Lung (tissue), 12 donors: Measurements from ENCODE around the gene OR2T27. TPM values are rescaled to one million over a fixed set of nuclear protein-coding genes. Genes with fewer than 3 reads are reported as not detected.

Experiments used
- ATAC-seq: fragments of 200-7000 bp; cut with Tn5 transposase; one replicate; pipeline ENCODE4 v1.9.1; 2020; ENCODE audit warnings: moderate number of reproducible peaks; ENCODE audit not compliant: insufficient read depth, low FRiP score
- DNase-seq, 3 donors: peaks; one replicate each; pipeline ENCODE4 v3.0.0-alpha.2; 2013 to 2017
- H3K27ac ChIP-seq, 2 donors: one replicate each; pipeline ENCODE4 v1.5.1; 2013; ENCODE audit warnings: mild to moderate bottlenecking in 2 of 2, moderate library complexity in 2 of 2, control low read depth in 1 of 2, inconsistent platforms in 1 of 2, low read depth in 1 of 2, low read length in 1 of 2
- H3K27me3 ChIP-seq, 3 donors: one replicate each; pipeline ENCODE4 v1.5.1; 2013; ENCODE audit warnings: low read length in 2 of 3; ENCODE audit not compliant: control insufficient read depth in 3 of 3, insufficient read depth in 3 of 3
- H3K36me3 ChIP-seq, 4 donors: one replicate each; pipeline ENCODE4 v1.5.1; 2013; ENCODE audit warnings: low read length in 4 of 4, mild to moderate bottlenecking in 1 of 4, moderate library complexity in 1 of 4; ENCODE audit not compliant: control insufficient read depth in 4 of 4, insufficient read depth in 4 of 4
- H3K4me1 ChIP-seq, 5 donors: one replicate each; pipeline ENCODE4 v1.5.1; 2013; ENCODE audit warnings: low read length in 5 of 5, mild to moderate bottlenecking in 2 of 5, moderate library complexity in 1 of 5; ENCODE audit not compliant: control insufficient read depth in 5 of 5, insufficient read depth in 5 of 5
- H3K4me3 ChIP-seq: one replicate; pipeline ENCODE4 v1.5.1; 2013; ENCODE audit warnings: mild to moderate bottlenecking, control low read depth, moderate library complexity
- H3K9ac ChIP-seq, 2 donors: one replicate each; pipeline ENCODE4 v1.5.1; 2013; ENCODE audit warnings: low read length in 2 of 2, control low read depth in 1 of 2; ENCODE audit not compliant: insufficient read depth in 1 of 2
- H3K9me3 ChIP-seq, 4 donors: one replicate each; pipeline ENCODE4 v1.5.1; 2013; ENCODE audit warnings: low read length in 3 of 4, mild to moderate bottlenecking in 1 of 4, moderate library complexity in 1 of 4; ENCODE audit not compliant: control insufficient read depth in 4 of 4, insufficient read depth in 3 of 4
- WGBS, 2 donors: extraction: QIAGEN DNeasy Blood & Tissue Kit; methylation state at CpG; one replicate each; pipeline ENCODE4 v1.1.7; 2013; 5-methylcytosine and 5-hydroxymethylcytosine counted together
- polyA plus RNA-seq, 2 donors: library from polyadenylated mRNA; stranded (reverse); fragments of 200-250 nt; gene quantifications; one replicate each; pipeline ENCODE4 v1.2.1, GENCODE V29; 2013
- total RNA-seq, 2 donors: library from RNA; depleted of rRNA in 1 of 2; stranded (reverse); fragments of >200 nt in 1 of 2; gene quantifications; one replicate each; pipeline ENCODE4 v1.2.1, GENCODE V29; 2014 to 2021
- TF ChIP-seq, protein P1 (sequence below): IDR thresholded peaks from 2 replicates; pipeline ENCODE4 v1.5.1; 2012; ENCODE audit warnings: mild to moderate bottlenecking; ENCODE audit errors: control extremely low read depth, extremely low read depth
- donor health status: control.
- donor health status: control.
- donor health status: Bipolar disorder and iron deficiency.
- donor health status: healthy.
- donor health status: DM: yes; HTN: yes; CAD: no.

The OR2T27 gene
- total and polyA plus RNA-seq, 4 donors = not detected

DNA sequence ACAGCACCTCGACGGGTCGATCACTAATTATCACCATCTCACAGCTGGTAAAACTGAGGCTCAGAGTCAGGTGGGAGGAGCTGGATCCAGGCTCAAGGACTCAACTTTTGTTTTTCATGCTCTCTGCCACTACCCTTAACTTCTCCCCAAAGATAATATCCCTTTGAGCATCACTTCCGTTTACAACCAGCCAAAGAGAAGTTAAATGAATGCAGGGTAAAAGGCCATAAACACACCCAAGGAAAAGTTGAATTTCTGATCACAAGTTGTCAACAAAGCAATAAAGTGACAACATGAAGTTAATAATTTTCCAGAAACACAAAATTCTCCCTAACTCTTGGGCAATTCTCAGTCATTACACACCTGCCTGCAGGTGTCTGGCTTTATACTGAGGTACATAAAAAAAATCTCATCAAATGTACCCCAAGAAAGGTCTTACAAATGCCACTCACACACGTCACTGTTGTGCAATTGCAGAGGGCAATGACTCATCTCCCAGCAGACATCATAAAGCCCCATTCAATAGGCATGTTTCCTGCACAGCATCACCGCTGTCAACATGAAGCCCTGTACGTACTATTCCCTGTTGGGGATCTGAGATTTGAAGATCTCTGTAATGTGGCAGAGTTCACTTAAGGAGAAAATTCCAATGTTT lies 23.8 kb downstream of the OR2T27 start:
- Histone ChIP-seq H3K9me3 (no peaks in the 10 kb centered on the region), H3K9ac (no peak overlapping the region), H3K36me3 (no peaks in the 10 kb centered on the region), H3K27ac (no peak overlapping the region), H3K4me3 (no peak overlapping the region), H3K27me3 (no peaks in the 10 kb centered on the region), H3K4me1 (no peaks in the 10 kb centered on the region)
- no peak for DNase-seq
- no peak for ATAC-seq
- WGBS, 2 donors = 66 to 75% methylated on average over 7 of the region's 7 CpGs
- TF ChIP-seq, protein P1, sequence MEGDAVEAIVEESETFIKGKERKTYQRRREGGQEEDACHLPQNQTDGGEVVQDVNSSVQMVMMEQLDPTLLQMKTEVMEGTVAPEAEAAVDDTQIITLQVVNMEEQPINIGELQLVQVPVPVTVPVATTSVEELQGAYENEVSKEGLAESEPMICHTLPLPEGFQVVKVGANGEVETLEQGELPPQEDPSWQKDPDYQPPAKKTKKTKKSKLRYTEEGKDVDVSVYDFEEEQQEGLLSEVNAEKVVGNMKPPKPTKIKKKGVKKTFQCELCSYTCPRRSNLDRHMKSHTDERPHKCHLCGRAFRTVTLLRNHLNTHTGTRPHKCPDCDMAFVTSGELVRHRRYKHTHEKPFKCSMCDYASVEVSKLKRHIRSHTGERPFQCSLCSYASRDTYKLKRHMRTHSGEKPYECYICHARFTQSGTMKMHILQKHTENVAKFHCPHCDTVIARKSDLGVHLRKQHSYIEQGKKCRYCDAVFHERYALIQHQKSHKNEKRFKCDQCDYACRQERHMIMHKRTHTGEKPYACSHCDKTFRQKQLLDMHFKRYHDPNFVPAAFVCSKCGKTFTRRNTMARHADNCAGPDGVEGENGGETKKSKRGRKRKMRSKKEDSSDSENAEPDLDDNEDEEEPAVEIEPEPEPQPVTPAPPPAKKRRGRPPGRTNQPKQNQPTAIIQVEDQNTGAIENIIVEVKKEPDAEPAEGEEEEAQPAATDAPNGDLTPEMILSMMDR = no peak

DNA sequence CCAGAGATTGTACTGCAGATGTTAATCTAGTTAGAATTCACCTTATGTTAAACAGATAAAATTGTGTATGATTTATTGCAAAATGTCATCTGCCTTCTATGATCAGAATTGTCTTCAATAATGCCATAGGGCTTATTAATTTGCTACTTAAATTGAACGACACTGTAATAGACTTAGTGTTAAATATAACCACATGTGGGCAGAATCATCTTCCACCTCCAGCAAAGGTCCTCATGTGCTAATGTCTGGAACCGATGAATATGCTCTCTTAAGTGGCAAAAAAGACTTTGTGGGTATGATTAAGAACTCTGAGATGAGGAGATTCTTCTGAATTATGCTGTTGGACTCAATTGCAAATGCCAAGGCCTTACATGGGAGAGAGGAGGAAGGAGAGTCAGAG lies 24.8 kb downstream of the OR2T27 start:
- Histone ChIP-seq H3K4me1 (no peaks in the 10 kb centered on the region), H3K27me3 (no peaks in the 10 kb centered on the region), H3K9me3 (no peaks in the 10 kb centered on the region), H3K36me3 (no peaks in the 10 kb centered on the region), H3K27ac (no peak overlapping the region), H3K4me3 (no peak overlapping the region), H3K9ac (no peak overlapping the region)
- ATAC-seq = no peak
- TF ChIP-seq, protein P1 = no peak
- DNase-seq = no peak
- 78 to 93% methylated on average over 2 of the region's 2 CpGs for WGBS, 2 donors

DNA sequence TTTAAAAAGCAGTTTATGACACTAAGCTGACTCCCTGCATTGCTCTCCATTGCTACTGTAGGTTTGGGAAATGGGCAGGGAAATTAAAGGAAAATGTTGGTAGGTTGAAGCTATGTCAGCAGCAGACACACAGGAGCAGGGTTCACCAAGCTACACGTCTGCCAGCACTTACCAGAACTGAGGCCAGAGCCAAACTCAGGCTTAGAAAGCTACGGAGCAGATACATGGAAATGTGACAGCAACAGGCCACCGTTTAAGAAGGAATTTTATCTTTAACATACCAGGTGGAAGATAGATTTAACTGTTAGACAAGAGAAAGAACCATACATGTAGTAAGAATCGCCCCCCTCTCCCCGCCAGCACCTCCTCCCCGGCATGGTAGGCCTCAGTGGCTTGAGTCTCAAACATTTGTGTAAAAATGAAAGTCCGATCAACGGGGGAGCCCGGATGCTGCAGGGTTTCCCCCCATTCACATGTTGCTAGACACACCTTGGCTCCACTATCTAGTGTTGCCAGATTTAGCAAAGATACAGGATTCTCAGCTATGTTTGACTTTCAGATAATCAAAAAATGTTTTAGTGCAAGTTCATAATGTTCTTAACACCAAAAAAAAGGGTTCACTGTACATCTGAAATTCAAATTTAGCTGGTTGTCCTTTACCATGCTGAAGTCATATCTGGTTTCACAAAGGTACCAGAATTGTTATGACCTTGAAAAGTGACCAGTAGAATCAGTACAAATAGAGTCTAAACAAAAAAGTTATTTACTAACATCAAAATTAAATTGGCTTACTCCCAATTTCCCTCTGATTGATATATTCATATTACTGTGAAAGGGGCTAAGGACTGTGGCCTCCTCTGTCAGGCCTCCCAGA lies 27.1 kb downstream of the OR2T27 start:
- Histone ChIP-seq H3K4me3 (no peak overlapping the region), H3K27ac (no peak overlapping the region), H3K27me3 (no peaks in the 10 kb centered on the region), H3K9ac (no peak overlapping the region), H3K4me1 (no peaks in the 10 kb centered on the region), H3K36me3 (no peaks in the 10 kb centered on the region), H3K9me3 (no peaks in the 10 kb centered on the region)
- no peak for DNase-seq
- WGBS, 2 donors = 82 to 91% methylated on average over 9 of the region's 9 CpGs
- ATAC-seq = no peak
- TF ChIP-seq, protein P1 = no peak
